H9 (cell line): ENCODE results near the gene LYRM1. TPM values are rescaled to one million over a fixed set of nuclear protein-coding genes. Genes with fewer than 3 reads are reported as not detected.

ENCODE experiments used
- DNase-seq: peaks from one replicate; pipeline ENCODE4 v3.0.0-alpha.2; 2017
- H2AFZ ChIP-seq: one replicate; pipeline ENCODE4 v1.6.1; 2013; ENCODE audit warnings: mild to moderate bottlenecking, low read length, control low read depth, moderate library complexity
- H2AK5ac ChIP-seq: 2 replicates; pipeline ENCODE4 v1.6.1; 2013; ENCODE audit warnings: low read length, control low read depth, mixed read lengths; ENCODE audit not compliant: insufficient read length
- H2BK120ac ChIP-seq: one replicate; pipeline ENCODE4 v1.6.1; 2013; ENCODE audit warnings: low read depth, mild to moderate bottlenecking, low read length, control low read depth, inconsistent platforms; ENCODE audit not compliant: poor library complexity, severe bottlenecking
- H2BK12ac ChIP-seq: 2 replicates; pipeline ENCODE4 v1.6.1; 2013; ENCODE audit warnings: low read length, control low read depth, mixed read lengths, low read depth; ENCODE audit not compliant: insufficient read length
- H2BK15ac ChIP-seq: 2 replicates; pipeline ENCODE4 v1.6.1; 2013; ENCODE audit warnings: low read depth, low read length, control low read depth
- H2BK20ac ChIP-seq: one replicate; pipeline ENCODE4 v1.6.1; 2013; ENCODE audit warnings: low read depth, mild to moderate bottlenecking, low read length, control low read depth, inconsistent platforms; ENCODE audit not compliant: poor library complexity, severe bottlenecking
- H2BK5ac ChIP-seq: 2 replicates; pipeline ENCODE4 v1.6.1; 2013; ENCODE audit warnings: low read length, control low read depth, mixed read lengths; ENCODE audit not compliant: insufficient read length
- H3K14ac ChIP-seq: 2 replicates; pipeline ENCODE4 v1.6.1; 2013; ENCODE audit warnings: low read length, control low read depth; ENCODE audit not compliant: insufficient read depth
- H3K18ac ChIP-seq: 2 replicates; pipeline ENCODE4 v1.6.1; 2013; ENCODE audit warnings: low read depth, mild to moderate bottlenecking, mixed read lengths, low read length, control low read depth; ENCODE audit not compliant: insufficient read length
- H3K23ac ChIP-seq: 2 replicates; pipeline ENCODE4 v1.6.1; 2013; ENCODE audit warnings: low read length, control low read depth, mixed read lengths, low read depth; ENCODE audit not compliant: insufficient read length
- H3K23me2 ChIP-seq: 2 replicates; pipeline ENCODE4 v1.6.1; 2013; ENCODE audit warnings: low read depth, mild to moderate bottlenecking, mixed read lengths, low read length, control low read depth; ENCODE audit not compliant: insufficient read length, poor library complexity, severe bottlenecking
- H3K27ac ChIP-seq: 2 replicates; pipeline ENCODE4 v1.5.1; 2013; ENCODE audit warnings: low read length, control low read depth, mixed read lengths, low read depth; ENCODE audit not compliant: insufficient read length
- H3K27me3 ChIP-seq: 2 replicates; pipeline ENCODE4 v1.6.1; 2013; ENCODE audit warnings: low read length, control low read depth, inconsistent platforms; ENCODE audit not compliant: insufficient read depth
- H3K4ac ChIP-seq: 2 replicates; pipeline ENCODE4 v1.6.1; 2013; ENCODE audit warnings: low read depth, mild to moderate bottlenecking, control low read depth, inconsistent platforms, low read length, moderate library complexity
- H3K4me1 ChIP-seq: 2 replicates; pipeline ENCODE4 v1.6.1; 2013; ENCODE audit warnings: low read length, control low read depth, inconsistent platforms; ENCODE audit not compliant: insufficient read depth
- H3K4me2 ChIP-seq: 2 replicates; pipeline ENCODE4 v1.6.1; 2013; ENCODE audit warnings: low read length, control low read depth, mixed read lengths; ENCODE audit not compliant: insufficient read length, insufficient read depth
- H3K56ac ChIP-seq: 2 replicates; pipeline ENCODE4 v1.6.1; 2013; ENCODE audit warnings: low read depth, mild to moderate bottlenecking, mixed read lengths, low read length, control low read depth; ENCODE audit not compliant: insufficient read length
- H3K79me1 ChIP-seq: 2 replicates; pipeline ENCODE4 v1.6.1; 2013; ENCODE audit warnings: low read depth, mild to moderate bottlenecking, moderate library complexity, low read length, control low read depth, inconsistent platforms; ENCODE audit not compliant: insufficient read depth, poor library complexity, severe bottlenecking
- H3K79me2 ChIP-seq: 2 replicates; pipeline ENCODE4 v1.6.1; 2013; ENCODE audit warnings: low read length, control low read depth, inconsistent platforms; ENCODE audit not compliant: insufficient read depth
- H3K9ac ChIP-seq: 2 replicates; pipeline ENCODE4 v1.6.1; 2013; ENCODE audit warnings: low read length, control low read depth, mixed read lengths; ENCODE audit not compliant: insufficient read length; ENCODE audit errors: extremely low read depth
- H3K9me3 ChIP-seq: one replicate; pipeline ENCODE4 v1.6.1; 2013; ENCODE audit warnings: low read depth, low read length, inconsistent platforms; ENCODE audit not compliant: control insufficient read depth
- H3T11ph ChIP-seq: one replicate; pipeline ENCODE4 v1.6.1; 2013; ENCODE audit warnings: mild to moderate bottlenecking, low read length, control low read depth, inconsistent platforms
- H4K20me1 ChIP-seq: one replicate; pipeline ENCODE4 v1.6.1; 2013; ENCODE audit not compliant: control insufficient read depth, insufficient read length, insufficient read depth
- H4K5ac ChIP-seq: 2 replicates; pipeline ENCODE4 v1.6.1; 2013; ENCODE audit warnings: low read depth, mild to moderate bottlenecking, mixed read lengths, low read length, control low read depth; ENCODE audit not compliant: insufficient read length
- H4K8ac ChIP-seq: replicated peaks from 2 replicates; pipeline ENCODE4 v1.6.1; 2013; ENCODE audit warnings: low read length, control low read depth, mixed read lengths, low read depth; ENCODE audit not compliant: insufficient read length
- H4K91ac ChIP-seq: 2 replicates; pipeline ENCODE4 v1.6.1; 2013; ENCODE audit warnings: low read depth, mild to moderate bottlenecking, moderate library complexity, mixed read lengths, low read length, control low read depth; ENCODE audit not compliant: insufficient read length
- H3K27ac Mint-ChIP-seq, 3 experiments: 2 replicates in 2 of 3; 3 replicates in 1 of 3; pipeline ENCODE4 v1.8.0; 2020 to 2021; ENCODE audit warnings: mixed read lengths in 3 of 3, mild to moderate bottlenecking in 1 of 3, moderate library complexity in 1 of 3
- H3K27me3 Mint-ChIP-seq: 2 replicates; pipeline ENCODE4 v1.8.0; 2021; ENCODE audit warnings: low read depth, mild to moderate bottlenecking, moderate library complexity, mixed read lengths
- H3K36me3 Mint-ChIP-seq, 3 experiments: 2 replicates in 2 of 3; 3 replicates in 1 of 3; pipeline ENCODE4 v1.8.0; 2020 to 2021; ENCODE audit warnings: low read depth in 3 of 3, mixed read lengths in 3 of 3; ENCODE audit not compliant: insufficient read depth in 1 of 3
- H3K4me1 Mint-ChIP-seq, 2 experiments: 2 replicates each; pipeline ENCODE4 v1.8.0; 2020; ENCODE audit warnings: mixed read lengths in 2 of 2
- H3K4me3 Mint-ChIP-seq, 2 experiments: 2 replicates in 1 of 2; 3 replicates in 1 of 2; pipeline ENCODE4 v1.8.0; 2020 to 2021; ENCODE audit warnings: mild to moderate bottlenecking in 2 of 2, mixed read lengths in 2 of 2, moderate library complexity in 1 of 2
- H3K9me3 Mint-ChIP-seq, 2 experiments: 2 replicates in 1 of 2; 3 replicates in 1 of 2; pipeline ENCODE4 v1.8.0; 2020; ENCODE audit warnings: mild to moderate bottlenecking in 2 of 2, mixed read lengths in 2 of 2, moderate library complexity in 1 of 2
- WGBS: extraction: QIAGEN DNeasy Blood & Tissue Kit; methylation state at CpG from one replicate; pipeline ENCODE4 v1.1.7; 2013; ENCODE audit warnings: missing lambda C conversion rate, low lambda C conversion rate, mixed read lengths; ENCODE audit not compliant: insufficient read length; ENCODE audit errors: extremely low coverage; 5-methylcytosine and 5-hydroxymethylcytosine counted together
- total RNA-seq: library from RNA; stranded (reverse); gene quantifications from 2 replicates; pipeline ENCODE4 v1.2.1, GENCODE V29; 2021
- TF ChIP-seq, protein P1 (sequence below): fragments of 200-600 bp; sonication (generic); conservative IDR thresholded peaks from 3 replicates; pipeline ENCODE4 v1.8.0; 2021; ENCODE audit warnings: antibody characterized with exemption, mild to moderate bottlenecking

LYRM1 gene
- total RNA-seq, 1 experiment from 2014 or later, result 9.6 TPM

GRCh38 chr16:20897922-20898321 is 2.6 kb upstream of the LYRM1 start:
- Mint-ChIP-seq H3K4me3 (peak overlapping the region in 1 of 2 experiments; percentile 17; a peak in 1 of 5 replicates), H3K36me3 (peaks cover 7 to 27% (median 14%) of the 10 kb centered on the region in 3 experiments), H3K27ac (no peak overlapping the region), H3K4me1 (peaks cover 32 to 36% of the 10 kb centered on the region in 2 experiments), H3K27me3 (no peaks in the 10 kb centered on the region), H3K9me3 (no peaks in the 10 kb centered on the region; a peak in 1 of 5 replicates)
- Histone ChIP-seq H3K9me3 (no peaks in the 10 kb centered on the region), H3K56ac (no peak overlapping the region), H2BK12ac (no peak overlapping the region), H3K14ac (no peak overlapping the region), H3K79me2 (peaks cover 17% of the 10 kb centered on the region; the same call in 1 of the 2 replicates), H2AK5ac (no peak overlapping the region), H3T11ph (no peak overlapping the region), H3K79me1 (peaks cover 5% of the 10 kb centered on the region), H3K18ac (no peak overlapping the region), H2BK120ac (no peak overlapping the region), H3K4me2 (no peak overlapping the region), H3K4ac (no peak overlapping the region), H4K20me1 (no peaks in the 10 kb centered on the region), H4K91ac (no peak overlapping the region), H4K5ac (no peak overlapping the region), H4K8ac (no peak overlapping the region), H2BK5ac (no peak overlapping the region), H2AFZ (no peak overlapping the region), H3K4me1 (no peaks in the 10 kb centered on the region), H3K27me3 (no peaks in the 10 kb centered on the region), H3K27ac (no peak overlapping the region), H2BK20ac (no peak overlapping the region), H3K23ac (no peak overlapping the region), H3K23me2 (peaks cover 14% of the 10 kb centered on the region), H3K9ac (no peak overlapping the region), H2BK15ac (no peak overlapping the region)
- WGBS, result no CpG with 5 or more reads among the region's 3 CpGs
- DNase-seq, result no peak
- TF ChIP-seq, protein P1, sequence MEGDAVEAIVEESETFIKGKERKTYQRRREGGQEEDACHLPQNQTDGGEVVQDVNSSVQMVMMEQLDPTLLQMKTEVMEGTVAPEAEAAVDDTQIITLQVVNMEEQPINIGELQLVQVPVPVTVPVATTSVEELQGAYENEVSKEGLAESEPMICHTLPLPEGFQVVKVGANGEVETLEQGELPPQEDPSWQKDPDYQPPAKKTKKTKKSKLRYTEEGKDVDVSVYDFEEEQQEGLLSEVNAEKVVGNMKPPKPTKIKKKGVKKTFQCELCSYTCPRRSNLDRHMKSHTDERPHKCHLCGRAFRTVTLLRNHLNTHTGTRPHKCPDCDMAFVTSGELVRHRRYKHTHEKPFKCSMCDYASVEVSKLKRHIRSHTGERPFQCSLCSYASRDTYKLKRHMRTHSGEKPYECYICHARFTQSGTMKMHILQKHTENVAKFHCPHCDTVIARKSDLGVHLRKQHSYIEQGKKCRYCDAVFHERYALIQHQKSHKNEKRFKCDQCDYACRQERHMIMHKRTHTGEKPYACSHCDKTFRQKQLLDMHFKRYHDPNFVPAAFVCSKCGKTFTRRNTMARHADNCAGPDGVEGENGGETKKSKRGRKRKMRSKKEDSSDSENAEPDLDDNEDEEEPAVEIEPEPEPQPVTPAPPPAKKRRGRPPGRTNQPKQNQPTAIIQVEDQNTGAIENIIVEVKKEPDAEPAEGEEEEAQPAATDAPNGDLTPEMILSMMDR, result no peak
